OCI-LY1 (cell line): ENCODE results near the gene ZNF697.

ENCODE experiments used
- H2AFZ ChIP-seq: fragments of 200-600 bp; sonication (generic), shearing (Covaris generic); 2 replicates; pipeline ENCODE4 v1.6.0; 2014; ENCODE audit warnings: antibody characterized with exemption, mild to moderate bottlenecking, low read length
- H3F3A ChIP-seq: fragments of 200-600 bp; sonication (generic), shearing (Covaris generic); 2 replicates; pipeline ENCODE4 v1.6.0; 2014; ENCODE audit warnings: mild to moderate bottlenecking, antibody characterized with exemption, low read length, moderate library complexity; ENCODE audit not compliant: insufficient read depth
- H3K27ac ChIP-seq: fragments of 200-600 bp; sonication (generic); 2 replicates; pipeline ENCODE4 v1.5.1; 2014; ENCODE audit warnings: low read length, mixed run types, mild to moderate bottlenecking, low read depth; ENCODE audit not compliant: poor library complexity, severe bottlenecking
- H3K27me3 ChIP-seq: fragments of 200-600 bp; sonication (generic); 2 replicates; pipeline ENCODE4 v1.6.0; 2014; ENCODE audit warnings: antibody characterized with exemption, mild to moderate bottlenecking, low read length, moderate library complexity; ENCODE audit not compliant: insufficient read depth
- H3K36me3 ChIP-seq: fragments of 200-600 bp; sonication (generic); 2 replicates; pipeline ENCODE4 v1.6.1; 2014; ENCODE audit warnings: mild to moderate bottlenecking, antibody characterized with exemption, low read length, moderate library complexity, mixed read lengths; ENCODE audit not compliant: insufficient read depth
- H3K4me1 ChIP-seq: fragments of 200-600 bp; sonication (generic); 2 replicates; pipeline ENCODE4 v1.5.1; 2014; ENCODE audit warnings: mild to moderate bottlenecking, low read length, moderate library complexity; ENCODE audit not compliant: insufficient read depth, severe bottlenecking
- H3K4me2 ChIP-seq: fragments of 200-600 bp; sonication (generic), shearing (Covaris generic); 2 replicates; pipeline ENCODE4 v1.6.1; 2014; ENCODE audit warnings: low read length
- H3K4me3 ChIP-seq: fragments of 200-600 bp; sonication (generic); 2 replicates; pipeline ENCODE4 v1.5.1; 2014; ENCODE audit warnings: low read length, low read depth, mild to moderate bottlenecking, mixed read lengths; ENCODE audit not compliant: poor library complexity, severe bottlenecking
- H3K79me2 ChIP-seq: fragments of 200-600 bp; shearing (Covaris generic); 2 replicates; pipeline ENCODE4 v1.6.1; 2016; ENCODE audit warnings: mixed run types, low read length, mixed read lengths; ENCODE audit not compliant: insufficient read depth
- H3K9ac ChIP-seq: fragments of 200-600 bp; sonication (generic), shearing (Covaris generic); 2 replicates; pipeline ENCODE4 v1.6.1; 2014; ENCODE audit warnings: mild to moderate bottlenecking, low read length, mixed read lengths
- H3K9me2 ChIP-seq: fragments of 200-600 bp; sonication (generic), shearing (Covaris generic); 2 replicates; pipeline ENCODE4 v1.6.1; 2014; ENCODE audit warnings: low read depth, mild to moderate bottlenecking, low read length, mixed read lengths
- H3K9me3 ChIP-seq: fragments of 200-600 bp; shearing (Covaris generic); 2 replicates; pipeline ENCODE4 v1.6.1; 2014; ENCODE audit warnings: low read length, mixed read lengths
- H4K20me1 ChIP-seq: fragments of 200-600 bp; sonication (generic), shearing (Covaris generic); 2 replicates; pipeline ENCODE4 v1.6.0; 2016; ENCODE audit warnings: mild to moderate bottlenecking, low read length; ENCODE audit not compliant: insufficient read depth
- EZH2 ChIP-seq: fragments of 200-600 bp; sonication (generic), shearing (Covaris generic); IDR thresholded peaks from 2 replicates; pipeline ENCODE4 v1.8.0; 2017; ENCODE audit warnings: borderline replicate concordance, mixed run types, mild to moderate bottlenecking, antibody characterized with exemption, low read length, moderate library complexity, mixed read lengths
- TF ChIP-seq, protein P1 (sequence below): fragments of 200-600 bp; sonication (generic), shearing (Covaris generic); IDR thresholded peaks from 2 replicates; pipeline ENCODE4 v1.5.1; 2017; ENCODE audit warnings: mild to moderate bottlenecking, antibody characterized with exemption, low read length, moderate library complexity, mixed read lengths

ZNF697 gene

DNA sequence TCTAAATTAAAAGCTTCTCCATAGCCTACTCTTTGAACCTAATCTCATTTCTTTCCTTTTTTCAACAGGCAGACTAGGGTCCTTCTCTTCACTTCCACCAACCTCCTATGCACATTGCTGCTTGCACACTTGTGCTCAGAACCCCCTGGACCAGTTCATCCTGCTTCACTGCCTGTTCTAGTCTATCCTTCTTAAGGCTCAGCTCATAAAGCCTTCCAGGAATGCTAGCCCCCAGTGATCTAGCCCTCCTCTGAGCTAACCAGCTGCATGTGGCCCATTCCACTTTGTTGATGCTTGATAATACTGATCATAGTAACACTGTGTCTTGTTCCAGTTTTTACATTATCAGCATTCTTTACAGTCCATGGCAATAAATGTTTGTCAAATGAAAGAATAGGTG lies 40.7 kb upstream of the ZNF697 start:
- no peaks in the 10 kb centered on the region for H3F3A ChIP-seq
- H3K9me2 ChIP-seq, result no peaks in the 10 kb centered on the region
- no peak overlapping the region for H2AFZ ChIP-seq
- H3K9me3 ChIP-seq, result no peaks in the 10 kb centered on the region
- TF ChIP-seq EZH2, result no peak
- TF ChIP-seq, protein P1, sequence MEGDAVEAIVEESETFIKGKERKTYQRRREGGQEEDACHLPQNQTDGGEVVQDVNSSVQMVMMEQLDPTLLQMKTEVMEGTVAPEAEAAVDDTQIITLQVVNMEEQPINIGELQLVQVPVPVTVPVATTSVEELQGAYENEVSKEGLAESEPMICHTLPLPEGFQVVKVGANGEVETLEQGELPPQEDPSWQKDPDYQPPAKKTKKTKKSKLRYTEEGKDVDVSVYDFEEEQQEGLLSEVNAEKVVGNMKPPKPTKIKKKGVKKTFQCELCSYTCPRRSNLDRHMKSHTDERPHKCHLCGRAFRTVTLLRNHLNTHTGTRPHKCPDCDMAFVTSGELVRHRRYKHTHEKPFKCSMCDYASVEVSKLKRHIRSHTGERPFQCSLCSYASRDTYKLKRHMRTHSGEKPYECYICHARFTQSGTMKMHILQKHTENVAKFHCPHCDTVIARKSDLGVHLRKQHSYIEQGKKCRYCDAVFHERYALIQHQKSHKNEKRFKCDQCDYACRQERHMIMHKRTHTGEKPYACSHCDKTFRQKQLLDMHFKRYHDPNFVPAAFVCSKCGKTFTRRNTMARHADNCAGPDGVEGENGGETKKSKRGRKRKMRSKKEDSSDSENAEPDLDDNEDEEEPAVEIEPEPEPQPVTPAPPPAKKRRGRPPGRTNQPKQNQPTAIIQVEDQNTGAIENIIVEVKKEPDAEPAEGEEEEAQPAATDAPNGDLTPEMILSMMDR, result no peak
- no peaks in the 10 kb centered on the region for H3K36me3 ChIP-seq
- H3K9ac ChIP-seq, result no peak overlapping the region
- H3K27me3 ChIP-seq, result no peaks in the 10 kb centered on the region
- H3K4me1 ChIP-seq, result no peaks in the 10 kb centered on the region
- no peak overlapping the region for H3K4me2 ChIP-seq
- H3K4me3 ChIP-seq, result no peak overlapping the region
- H3K27ac ChIP-seq, result no peak overlapping the region
- H3K79me2 ChIP-seq, result no peaks in the 10 kb centered on the region
- H4K20me1 ChIP-seq, result no peaks in the 10 kb centered on the region

DNA sequence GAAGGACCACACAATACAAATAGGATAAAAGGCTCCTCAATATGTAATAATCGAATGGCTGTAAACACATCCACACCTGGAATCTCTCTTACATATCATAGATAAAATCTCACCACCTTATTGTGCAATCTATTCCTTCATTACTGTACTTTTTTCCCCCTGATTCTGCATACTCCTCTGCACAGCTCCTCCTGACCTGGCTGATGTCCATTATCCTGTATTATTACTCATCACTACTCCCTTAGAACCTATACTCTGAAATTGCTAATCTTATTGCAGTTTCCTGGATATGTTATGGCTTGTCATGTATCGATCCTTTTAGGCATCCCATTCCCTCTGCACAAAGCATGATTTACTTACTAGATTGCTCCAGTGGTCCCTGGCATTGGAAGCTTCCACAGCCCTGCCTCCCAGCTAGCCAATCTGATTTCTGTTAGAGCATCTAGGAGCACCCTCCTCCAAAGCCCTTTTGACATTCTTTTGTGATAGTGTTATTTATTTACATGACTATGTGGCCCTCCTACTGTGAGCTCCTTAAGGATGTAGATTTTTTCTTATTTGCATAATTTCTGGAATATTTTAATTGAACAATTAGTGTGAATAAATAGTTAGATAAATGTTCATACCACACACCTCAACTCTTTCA lies 39.5 kb upstream of the ZNF697 start:
- no peak overlapping the region for H3K9ac ChIP-seq
- H3K27ac ChIP-seq, result no peak overlapping the region
- no peak overlapping the region for H2AFZ ChIP-seq
- no peaks in the 10 kb centered on the region for H3K79me2 ChIP-seq
- no peaks in the 10 kb centered on the region for H3F3A ChIP-seq
- H3K4me3 ChIP-seq, result no peak overlapping the region
- no peaks in the 10 kb centered on the region for H3K9me3 ChIP-seq
- TF ChIP-seq, protein P1, result no peak
- TF ChIP-seq EZH2, result no peak
- no peaks in the 10 kb centered on the region for H3K36me3 ChIP-seq
- H4K20me1 ChIP-seq, result no peaks in the 10 kb centered on the region
- no peak overlapping the region for H3K4me2 ChIP-seq
- H3K4me1 ChIP-seq, result no peaks in the 10 kb centered on the region
- no peaks in the 10 kb centered on the region for H3K27me3 ChIP-seq
- H3K9me2 ChIP-seq, result no peaks in the 10 kb centered on the region

DNA sequence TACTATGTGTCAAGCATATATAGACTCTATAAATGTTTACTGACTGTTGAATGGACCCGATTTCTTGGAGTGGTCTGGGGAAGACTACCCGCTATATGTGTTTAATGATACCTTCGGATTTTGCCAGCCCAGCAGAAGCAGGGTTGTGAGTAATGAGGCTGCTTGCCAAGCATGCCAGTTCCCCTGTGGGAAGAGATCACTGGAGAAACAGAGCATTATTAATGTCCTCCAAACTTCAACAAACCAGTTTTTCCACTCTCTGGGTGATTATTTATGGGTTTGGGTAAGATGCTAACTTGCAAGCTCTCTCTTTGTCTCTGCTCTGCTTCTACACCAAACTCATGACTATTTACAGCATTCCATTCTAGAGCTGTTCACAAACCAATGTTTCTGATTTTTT lies 38.6 kb upstream of the ZNF697 start:
- no peak overlapping the region for H3K27ac ChIP-seq
- H3K9ac ChIP-seq, result no peak overlapping the region

More for the DNA sequence above, 38.6 kb upstream of the ZNF697 start:
- H3F3A ChIP-seq, result no peaks in the 10 kb centered on the region
- H4K20me1 ChIP-seq, result no peaks in the 10 kb centered on the region
- no peak overlapping the region for H3K4me2 ChIP-seq
- no peak overlapping the region for H2AFZ ChIP-seq
- no peaks in the 10 kb centered on the region for H3K4me1 ChIP-seq
- H3K27me3 ChIP-seq, result no peaks in the 10 kb centered on the region
- H3K79me2 ChIP-seq, result no peaks in the 10 kb centered on the region
- TF ChIP-seq EZH2, result no peak
- TF ChIP-seq, protein P1, result no peak
- H3K36me3 ChIP-seq, result no peaks in the 10 kb centered on the region
- no peak overlapping the region for H3K4me3 ChIP-seq
- no peaks in the 10 kb centered on the region for H3K9me2 ChIP-seq
- no peaks in the 10 kb centered on the region for H3K9me3 ChIP-seq
